Natural killer cell (primary cell): ENCODE measurements around the gene CLEC16A. TPM values are rescaled to one million over a fixed set of nuclear protein-coding genes. Genes with fewer than 3 reads are reported as not detected.

Source experiments
- ATAC-seq, 3 donors: fragments of 150-1000 bp in 2 of 3; fragments of 200-7000 bp in 1 of 3; cut with Tn5 transposase; 1 replicate in 1 of 3; 2 replicates in 2 of 3; pipeline ENCODE4 v1.10.0; 2021; ENCODE audit warnings: mild to moderate bottlenecking in 2 of 3, moderate library complexity in 2 of 3
- DNase-seq, 2 donors: peaks; one replicate each; pipeline versions ENCODE4 v3.0.0 to v3.0.0-alpha.2; 2013 to 2021; ENCODE audit warnings: mixed read lengths in 1 of 2
- H3K27ac ChIP-seq: one replicate; pipeline ENCODE4 v1.5.1; 2013; ENCODE audit warnings: mild to moderate bottlenecking, low read length
- H3K27me3 ChIP-seq: one replicate; pipeline ENCODE4 v1.6.1; 2013; ENCODE audit warnings: low read length; ENCODE audit not compliant: control insufficient read depth, insufficient read depth
- H3K36me3 ChIP-seq: one replicate; pipeline ENCODE4 v1.6.1; 2013; ENCODE audit warnings: low read length; ENCODE audit not compliant: control insufficient read depth, insufficient read depth
- H3K4me1 ChIP-seq: one replicate; pipeline ENCODE4 v1.6.1; 2013; ENCODE audit warnings: low read length; ENCODE audit not compliant: control insufficient read depth, insufficient read depth
- H3K4me3 ChIP-seq: one replicate; pipeline ENCODE4 v1.5.1; 2013; ENCODE audit warnings: low read length
- H3K9me3 ChIP-seq: one replicate; pipeline ENCODE4 v1.6.1; 2013; ENCODE audit warnings: low read length; ENCODE audit not compliant: control insufficient read depth, insufficient read depth
- H3K27ac Mint-ChIP-seq, 2 donors: one replicate each; pipeline ENCODE4 v1.8.0; 2022; ENCODE audit warnings: mild to moderate bottlenecking in 2 of 2, mixed read lengths in 2 of 2, moderate library complexity in 1 of 2
- H3K27me3 Mint-ChIP-seq, 2 donors: one replicate each; pipeline ENCODE4 v1.8.0; 2022; ENCODE audit warnings: low read depth in 2 of 2, mixed read lengths in 2 of 2
- H3K36me3 Mint-ChIP-seq: one replicate; pipeline ENCODE4 v1.8.0; 2022; ENCODE audit warnings: mixed read lengths
- H3K4me1 Mint-ChIP-seq, 2 donors: one replicate each; pipeline ENCODE4 v1.8.0; 2022; ENCODE audit warnings: mixed read lengths in 2 of 2
- H3K4me3 Mint-ChIP-seq: one replicate; pipeline ENCODE4 v1.8.0; 2022; ENCODE audit warnings: mild to moderate bottlenecking, moderate library complexity, mixed read lengths
- H3K9me3 Mint-ChIP-seq, 2 donors: one replicate each; pipeline ENCODE4 v1.8.0; 2022; ENCODE audit warnings: mixed read lengths in 2 of 2
- CTCF ChIP-seq: fragments of 200-600 bp; IDR thresholded peaks from one replicate; pipeline ENCODE4 v1.8.0; 2022; ENCODE audit warnings: antibody characterized with exemption
- WGBS: methylation state at CpG from one replicate; pipeline ENCODE4 v1.1.7; 2013; ENCODE audit warnings: missing lambda C conversion rate; ENCODE audit not compliant: insufficient coverage; 5-methylcytosine and 5-hydroxymethylcytosine counted together
- intact Hi-C: fragments of 100-400 bp; cut with micrococcal nuclease; formaldehyde crosslinking; loops from one replicate; pipeline ENCODE4 v1.14.2; 2022
- total RNA-seq, 4 donors: library from RNA; stranded (reverse); fragments of 120-200 nt in 1 of 4; gene quantifications; one replicate each; pipeline versions ENCODE4 v1.2.3 to v1.2.4, GENCODE V29; 2013 to 2022

CLEC16A gene
- total RNA-seq, 3 donors from 2014 or later (not counting 1 experiment from before 2014, with no cell fraction given) = 35.9 to 50.5 (median 37.4) TPM

DNA sequence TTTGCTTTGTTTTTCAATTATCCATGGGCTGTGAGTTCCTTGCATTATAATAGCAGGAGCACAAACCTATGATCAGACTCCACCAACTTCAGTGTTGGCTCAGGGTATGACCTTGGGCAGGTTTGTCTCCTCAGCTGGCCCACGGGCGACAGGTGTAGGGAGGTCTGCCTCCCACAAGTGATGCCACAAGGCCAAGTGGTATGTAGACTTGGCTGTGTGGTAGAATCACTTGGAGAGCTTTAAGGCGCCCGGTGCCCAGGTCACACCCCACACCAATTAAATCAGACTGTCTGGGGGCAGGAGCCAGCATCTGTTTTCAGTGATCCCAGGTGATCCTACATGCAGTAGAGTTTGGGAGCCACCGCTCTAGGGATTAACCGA lies 153.4 kb downstream of the CLEC16A start:
- intact Hi-C loops = no loop called here
- Mint-ChIP-seq H3K9me3 (no peaks in the 10 kb centered on the region), H3K27ac (no peak overlapping the region)

GRCh38 chr16:11098601-11099390 lies 154.4 kb downstream of the CLEC16A start:
- Histone ChIP-seq H3K36me3 (peaks cover 3% of the 10 kb centered on the region), H3K4me3 (no peak overlapping the region), H3K27me3 (no peaks in the 10 kb centered on the region), H3K4me1 (peaks cover 26% of the 10 kb centered on the region), H3K27ac (no peak overlapping the region), H3K9me3 (no peaks in the 10 kb centered on the region)
- no peak overlapping the region for H3K27ac Mint-ChIP-seq
- DNase-seq (no peak), ATAC-seq (no peak)
- intact Hi-C loops = no loop called here
- no peak overlapping the region for H3K4me3 Mint-ChIP-seq
- no peaks in the 10 kb centered on the region for H3K36me3 Mint-ChIP-seq
- no peaks in the 10 kb centered on the region for H3K27me3 Mint-ChIP-seq
- peaks cover 26 to 30% of the 10 kb centered on the region in 2 donors for H3K4me1 Mint-ChIP-seq
- no peaks in the 10 kb centered on the region for H3K9me3 Mint-ChIP-seq
- 98% methylated on average over 15 of the region's 17 CpGs for WGBS
- no peak for TF ChIP-seq CTCF

More for the DNA sequence above, 153.4 kb downstream of the CLEC16A start:
- H3K36me3 Mint-ChIP-seq = no peaks in the 10 kb centered on the region
- WGBS = 89% methylated on average over 6 of the region's 6 CpGs
- H3K27me3 Mint-ChIP-seq = no peaks in the 10 kb centered on the region
- Histone ChIP-seq H3K9me3 (no peaks in the 10 kb centered on the region), H3K4me3 (no peak overlapping the region), H3K36me3 (peaks cover 3% of the 10 kb centered on the region), H3K27me3 (no peaks in the 10 kb centered on the region), H3K4me1 (peaks cover 36% of the 10 kb centered on the region), H3K27ac (no peak overlapping the region)
- no peak for DNase-seq
- no peak overlapping the region for H3K4me3 Mint-ChIP-seq
- no peak for TF ChIP-seq CTCF
- peaks cover 27 to 32% of the 10 kb centered on the region in 2 donors for H3K4me1 Mint-ChIP-seq
- ATAC-seq = no peak

DNA sequence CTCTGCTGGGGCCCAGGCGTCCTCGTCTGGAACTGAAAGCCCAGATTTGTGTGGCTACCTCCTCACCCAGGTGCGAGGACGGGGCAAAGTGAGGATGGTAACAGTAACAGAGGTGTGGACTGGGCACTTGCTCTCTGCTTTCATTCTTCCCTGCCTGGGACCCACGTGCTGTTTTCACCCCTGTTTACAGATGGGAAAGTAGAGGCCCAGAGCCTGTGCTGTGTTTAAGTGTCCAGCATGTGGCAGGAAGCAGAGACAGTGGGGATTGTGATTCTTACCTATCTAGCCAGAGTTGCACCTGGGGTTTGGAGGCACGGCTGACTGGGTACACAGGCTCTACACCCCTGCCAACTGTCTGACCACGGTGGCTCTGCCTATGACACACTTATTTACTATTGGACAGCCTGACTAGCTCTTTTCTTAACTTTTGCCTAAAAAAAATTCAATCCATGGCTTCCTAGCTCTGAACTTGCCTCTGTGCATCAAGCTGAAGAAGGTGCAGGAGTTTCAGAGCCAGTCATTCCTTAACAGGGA lies 155.4 kb downstream of the CLEC16A start:
- Mint-ChIP-seq H3K9me3 (no peaks in the 10 kb centered on the region), H3K27ac (peak overlapping the region in 1 of 2 donors; percentile 65), H3K27me3 (no peaks in the 10 kb centered on the region), H3K36me3 (no peaks in the 10 kb centered on the region), H3K4me3 (no peak overlapping the region), H3K4me1 (peaks cover 21 to 28% of the 10 kb centered on the region in 2 donors)
- H3K4me3 ChIP-seq = no peak overlapping the region
- DNase-seq (no peak), ATAC-seq (no peak)
- peaks cover 3% of the 10 kb centered on the region for H3K36me3 ChIP-seq
- H3K27ac ChIP-seq = no peak overlapping the region
- H3K27me3 ChIP-seq = no peaks in the 10 kb centered on the region
- H3K4me1 ChIP-seq = peaks cover 22% of the 10 kb centered on the region
- no peaks in the 10 kb centered on the region for H3K9me3 ChIP-seq
- intact Hi-C loops = no loop called here
- WGBS = 69% methylated on average over 7 of the region's 7 CpGs
- no peak for TF ChIP-seq CTCF
